ENCODE measurements around the gene THAP7.

GRCh38 chr22:20951151-20951931 lies 50.6 kb downstream of the THAP7 start:
- TF ChIP-seq CTCF (IDR thresholded peaks at IDR 0.05; ENCODE audit: low read depth, low read length, poor library complexity, severe bottlenecking) = no peak
- no peak for TF ChIP-seq EZH2phosphoT487 (IDR thresholded peaks at IDR 0.05; ENCODE audit: borderline replicate concordance, low read length)
